K562 (cell line): ENCODE results near the gene SLC37A4. TPM values are rescaled to one million over a fixed set of nuclear protein-coding genes. Genes with fewer than 3 reads are reported as not detected.

Experiments
- BMI1 ChIP-seq: fragments of 150-350 bp; IDR thresholded peaks from 2 replicates; pipeline ENCODE4 v1.6.1; 2014; ENCODE audit warnings: low read length
- CEBPZ ChIP-seq: fragments of 150-350 bp; IDR thresholded peaks from 2 replicates; pipeline ENCODE4 v1.6.1; 2014; ENCODE audit warnings: low read depth, mild to moderate bottlenecking, low read length, borderline replicate concordance
- FOXM1 ChIP-seq, 2 experiments: fragments of 450-650 bp in 1 of 2; sonication (generic) in 1 of 2; formaldehyde crosslinking in 1 of 2; IDR thresholded peaks; 2 replicates each; pipeline versions ENCODE4 v1.6.1 to v1.9.0; 2017 to 2022; ENCODE audit warnings: low read depth in 2 of 2, mild to moderate bottlenecking in 2 of 2, missing genetic modification reagents in 1 of 2, moderate library complexity in 1 of 2
- GABPB2 ChIP-seq: fragments of 250-450 bp; sonication (Bioruptor Pico); conservative IDR thresholded peaks from 2 replicates; pipeline ENCODE4 v1.5.1; 2021; ENCODE audit warnings: mild to moderate bottlenecking
- HDAC1 ChIP-seq, 2 experiments: fragments of 450-650 bp; IDR thresholded peaks; 2 replicates each; pipeline ENCODE4 v1.6.1; 2016 to 2017; ENCODE audit warnings: inconsistent platforms in 1 of 2, mild to moderate bottlenecking in 1 of 2, moderate library complexity in 1 of 2
- KLF16 ChIP-seq: IDR thresholded peaks from 2 replicates; pipeline ENCODE4 v1.6.1; 2016; ENCODE audit warnings: antibody characterized with exemption
- L3MBTL2 ChIP-seq: fragments of 450-650 bp; IDR thresholded peaks from 2 replicates; pipeline ENCODE4 v1.6.1; 2016; ENCODE audit warnings: mild to moderate bottlenecking, moderate library complexity
- NEUROD1 ChIP-seq: fragments of 150-350 bp; IDR thresholded peaks from 2 replicates; pipeline ENCODE4 v1.6.1; 2014; ENCODE audit warnings: borderline replicate concordance, low read length, low read depth; ENCODE audit not compliant: partially characterized antibody
- NR2F6 ChIP-seq: fragments of 450-650 bp; formaldehyde crosslinking; IDR thresholded peaks from 2 replicates; pipeline ENCODE4 v1.4.0; 2020; ENCODE audit warnings: mild to moderate bottlenecking
- SIX5 ChIP-seq, 2 experiments: IDR thresholded peaks; 2 replicates each; pipeline ENCODE4 v1.6.1; 2011; ENCODE audit warnings: low read length in 2 of 2, borderline replicate concordance in 1 of 2, low read depth in 1 of 2, mild to moderate bottlenecking in 1 of 2, moderate library complexity in 1 of 2; ENCODE audit not compliant: insufficient read depth in 1 of 2
- SMARCC2 ChIP-seq: fragments of 450-650 bp; IDR thresholded peaks from 2 replicates; pipeline ENCODE4 v1.6.1; 2017; ENCODE audit warnings: antibody characterized with exemption, moderate library complexity, mild to moderate bottlenecking, low read depth
- ZBTB8A ChIP-seq: fragments of 450-650 bp; IDR thresholded peaks from 2 replicates; pipeline ENCODE4 v1.6.1; 2018; ENCODE audit warnings: mild to moderate bottlenecking, moderate library complexity; ENCODE audit not compliant: partially characterized antibody
- ZNF431 ChIP-seq: sonication (generic); formaldehyde crosslinking; IDR thresholded peaks from 2 replicates; pipeline ENCODE4 v1.8.0; 2022; ENCODE audit warnings: mild to moderate bottlenecking, missing genetic modification reagents
- polyA plus RNA-seq, 8 experiments: library from polyadenylated mRNA; depleted of rRNA in 4 of 8; stranded (reverse) in 5 of 8; unstranded in 3 of 8; fragments of >200 nt; fragmentation: Nextera tagmentation in 2 of 8; fragmentation: Illumina TruSeq in 1 of 8; extraction: Ambion mirVana in 2 of 8; extraction: Trizol in 1 of 8; gene quantifications; 2 replicates each; pipeline versions ENCODE4 v1.2.1 to v1.2.3, GENCODE V29; 2011 to 2014; ENCODE audit warnings: inconsistent platforms in 1 of 8, missing spikeins in 1 of 8
- total RNA-seq, 7 experiments: library from RNA; depleted of rRNA in 6 of 7; stranded (reverse); fragments of >200 nt in 6 of 7; fragmentation: Illumina TruSeq in 2 of 7; extraction: Trizol in 2 of 7; gene quantifications; 2 replicates each; pipeline versions ENCODE4 v1.2.1 to v1.2.3, GENCODE V29; 2011 to 2021; ENCODE audit warnings: low replicate concordance in 1 of 7
- TF ChIP-seq, protein P1 (sequence below): fragments of 250-450 bp; sonication (Bioruptor Pico); IDR thresholded peaks from 2 replicates; pipeline ENCODE4 v1.5.0; 2021; ENCODE audit warnings: mild to moderate bottlenecking, borderline replicate concordance
- TF ChIP-seq, protein P2 (sequence below): fragments of 450-650 bp; IDR thresholded peaks from 2 replicates; pipeline ENCODE4 v1.6.1; 2016; ENCODE audit warnings: borderline replicate concordance
- TF ChIP-seq, protein P3 (sequence below), 2 experiments: fragments of 200-800 bp in 1 of 2; sonication (Bioruptor generic) in 1 of 2; sonication (generic) in 1 of 2; formaldehyde crosslinking in 1 of 2; IDR thresholded peaks in 1 of 2; conservative IDR thresholded peaks in 1 of 2; 2 replicates each; pipeline versions ENCODE4 v1.5.0 to v1.6.1; 2016 to 2020; ENCODE audit warnings: missing compliant biosample characterization in 1 of 2, missing genetic modification characterization in 1 of 2, missing genetic modification reagents in 1 of 2

Gene SLC37A4
- total and polyA plus RNA-seq, 9 of the 15 experiments (the other 6 are each of a cell fraction or from before 2014, with no cell fraction given): 24.7 to 73.9 (median 40.7) TPM

DNA sequence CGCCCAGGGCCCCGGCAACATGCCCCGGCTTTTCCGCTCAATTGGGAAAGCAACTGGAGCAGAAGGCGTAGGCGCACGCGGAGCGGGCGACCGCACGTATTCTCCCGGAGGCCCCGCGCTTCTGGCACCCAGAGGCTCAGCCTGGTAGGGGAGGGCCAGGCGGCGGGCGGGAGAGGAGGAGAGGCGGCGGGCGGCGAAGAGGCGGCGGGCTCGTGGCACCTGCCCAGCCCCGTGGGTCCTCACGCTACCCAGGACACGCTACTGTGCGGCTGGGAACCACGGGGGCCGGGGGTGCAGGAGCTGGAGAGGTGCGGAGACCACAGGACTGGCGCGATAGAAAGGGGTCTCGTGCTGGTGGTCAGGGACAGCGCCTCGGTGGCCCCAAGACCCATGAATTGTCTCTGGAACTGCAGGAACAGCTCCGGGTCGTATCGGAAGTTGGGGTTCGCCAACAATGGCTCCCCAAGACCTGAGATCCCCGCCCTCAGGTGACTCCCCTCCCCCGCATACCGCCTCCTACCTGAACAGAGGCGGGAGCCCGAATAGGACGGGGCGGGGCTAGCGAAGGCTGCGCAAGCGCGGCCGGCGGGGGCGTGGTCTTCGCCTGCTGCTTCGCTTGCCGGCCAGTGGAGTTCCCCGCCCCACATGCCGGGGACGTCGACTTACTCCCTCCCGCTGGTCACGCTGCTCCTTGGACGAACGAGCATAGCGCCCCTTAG lies at the start of gene SLC37A4 (continued):
- TF ChIP-seq, protein P1, sequence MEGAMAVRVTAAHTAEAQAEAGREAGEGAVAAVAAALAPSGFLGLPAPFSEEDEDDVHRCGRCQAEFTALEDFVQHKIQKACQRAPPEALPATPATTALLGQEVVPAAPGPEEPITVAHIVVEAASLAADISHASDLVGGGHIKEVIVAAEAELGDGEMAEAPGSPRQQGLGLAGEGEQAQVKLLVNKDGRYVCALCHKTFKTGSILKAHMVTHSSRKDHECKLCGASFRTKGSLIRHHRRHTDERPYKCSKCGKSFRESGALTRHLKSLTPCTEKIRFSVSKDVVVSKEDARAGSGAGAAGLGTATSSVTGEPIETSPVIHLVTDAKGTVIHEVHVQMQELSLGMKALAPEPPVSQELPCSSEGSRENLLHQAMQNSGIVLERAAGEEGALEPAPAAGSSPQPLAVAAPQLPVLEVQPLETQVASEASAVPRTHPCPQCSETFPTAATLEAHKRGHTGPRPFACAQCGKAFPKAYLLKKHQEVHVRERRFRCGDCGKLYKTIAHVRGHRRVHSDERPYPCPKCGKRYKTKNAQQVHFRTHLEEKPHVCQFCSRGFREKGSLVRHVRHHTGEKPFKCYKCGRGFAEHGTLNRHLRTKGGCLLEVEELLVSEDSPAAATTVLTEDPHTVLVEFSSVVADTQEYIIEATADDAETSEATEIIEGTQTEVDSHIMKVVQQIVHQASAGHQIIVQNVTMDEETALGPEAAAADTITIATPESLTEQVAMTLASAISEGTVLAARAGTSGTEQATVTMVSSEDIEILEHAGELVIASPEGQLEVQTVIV (CRISPR knock-in tag): no peak
- no peak for TF ChIP-seq NEUROD1
- TF ChIP-seq ZNF431: no peak
- TF ChIP-seq CEBPZ: no peak
- no peak for TF ChIP-seq SMARCC2
- TF ChIP-seq L3MBTL2: peak; percentile 100
- TF ChIP-seq FOXM1 (IDR thresholded peaks at IDR 0.05; ENCODE audit: low read depth): no peak
- no peak for TF ChIP-seq FOXM1 (CRISPR knock-in tag; IDR thresholded peaks at IDR 0.05; ENCODE audit: low read depth)
- no peak for TF ChIP-seq SIX5 (IDR thresholded peaks at IDR 0.05; ENCODE audit: borderline replicate concordance in 1 of 2, insufficient read depth in 1 of 2, low read depth in 1 of 2, low read length in 2 of 2)
- no peak for TF ChIP-seq ZBTB8A
- no peak for TF ChIP-seq BMI1
- no peak for TF ChIP-seq NR2F6 (CRISPR knock-in tag)
- TF ChIP-seq GABPB2 (CRISPR knock-in tag): no peak
- TF ChIP-seq, protein P2, sequence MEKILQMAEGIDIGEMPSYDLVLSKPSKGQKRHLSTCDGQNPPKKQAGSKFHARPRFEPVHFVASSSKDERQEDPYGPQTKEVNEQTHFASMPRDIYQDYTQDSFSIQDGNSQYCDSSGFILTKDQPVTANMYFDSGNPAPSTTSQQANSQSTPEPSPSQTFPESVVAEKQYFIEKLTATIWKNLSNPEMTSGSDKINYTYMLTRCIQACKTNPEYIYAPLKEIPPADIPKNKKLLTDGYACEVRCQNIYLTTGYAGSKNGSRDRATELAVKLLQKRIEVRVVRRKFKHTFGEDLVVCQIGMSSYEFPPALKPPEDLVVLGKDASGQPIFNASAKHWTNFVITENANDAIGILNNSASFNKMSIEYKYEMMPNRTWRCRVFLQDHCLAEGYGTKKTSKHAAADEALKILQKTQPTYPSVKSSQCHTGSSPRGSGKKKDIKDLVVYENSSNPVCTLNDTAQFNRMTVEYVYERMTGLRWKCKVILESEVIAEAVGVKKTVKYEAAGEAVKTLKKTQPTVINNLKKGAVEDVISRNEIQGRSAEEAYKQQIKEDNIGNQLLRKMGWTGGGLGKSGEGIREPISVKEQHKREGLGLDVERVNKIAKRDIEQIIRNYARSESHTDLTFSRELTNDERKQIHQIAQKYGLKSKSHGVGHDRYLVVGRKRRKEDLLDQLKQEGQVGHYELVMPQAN: no peak
- TF ChIP-seq HDAC1 (IDR thresholded peaks at IDR 0.05): peak in 1 of 2 experiments; percentile 62; a peak in 1 of 4 replicates
- TF ChIP-seq, protein P3, sequence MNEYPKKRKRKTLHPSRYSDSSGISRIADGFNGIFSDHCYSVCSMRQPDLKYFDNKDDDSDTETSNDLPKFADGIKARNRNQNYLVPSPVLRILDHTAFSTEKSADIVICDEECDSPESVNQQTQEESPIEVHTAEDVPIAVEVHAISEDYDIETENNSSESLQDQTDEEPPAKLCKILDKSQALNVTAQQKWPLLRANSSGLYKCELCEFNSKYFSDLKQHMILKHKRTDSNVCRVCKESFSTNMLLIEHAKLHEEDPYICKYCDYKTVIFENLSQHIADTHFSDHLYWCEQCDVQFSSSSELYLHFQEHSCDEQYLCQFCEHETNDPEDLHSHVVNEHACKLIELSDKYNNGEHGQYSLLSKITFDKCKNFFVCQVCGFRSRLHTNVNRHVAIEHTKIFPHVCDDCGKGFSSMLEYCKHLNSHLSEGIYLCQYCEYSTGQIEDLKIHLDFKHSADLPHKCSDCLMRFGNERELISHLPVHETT (CRISPR knock-in tag; conservative IDR thresholded peaks at IDR 0.05 in 1 of 2, IDR thresholded peaks at IDR 0.05 in 1 of 2): 0 out of 4 replicates have a peak, but pooled peaks of 1 of the 2 experiments have one; percentile 16
- no peak; the same call in 1 of the 2 replicates for TF ChIP-seq KLF16
